Measurements from ENCODE around the gene RAB1B. TPM values are rescaled to one million over a fixed set of nuclear protein-coding genes. Genes with fewer than 3 reads are reported as not detected.

RAB1B gene
- total RNA-seq, result 100 to 1,000 TPM; 138 to 153 TPM

GRCh38 chr11:66268244-66268951 is at the start of gene RAB1B:
TSS of gene RAB1B (plus strand) at chr11:66268639. CDS start at chr11:66268680, 41 bp downstream.
- H3K27ac Mint-ChIP-seq, result peak within 1 kb of the TSS; percentile 97
- DNase-seq (ENCODE audit: low spot score in 2 of 2), result peak; percentile 100
- peaks cover 14 to 16% of the 10 kb centered on the region in 2 donors for H3K36me3 Mint-ChIP-seq
- ATAC-seq, result peak; percentile 84 to 86
- H3K9me3 Mint-ChIP-seq, result no peaks in the 10 kb centered on the region

DNA sequence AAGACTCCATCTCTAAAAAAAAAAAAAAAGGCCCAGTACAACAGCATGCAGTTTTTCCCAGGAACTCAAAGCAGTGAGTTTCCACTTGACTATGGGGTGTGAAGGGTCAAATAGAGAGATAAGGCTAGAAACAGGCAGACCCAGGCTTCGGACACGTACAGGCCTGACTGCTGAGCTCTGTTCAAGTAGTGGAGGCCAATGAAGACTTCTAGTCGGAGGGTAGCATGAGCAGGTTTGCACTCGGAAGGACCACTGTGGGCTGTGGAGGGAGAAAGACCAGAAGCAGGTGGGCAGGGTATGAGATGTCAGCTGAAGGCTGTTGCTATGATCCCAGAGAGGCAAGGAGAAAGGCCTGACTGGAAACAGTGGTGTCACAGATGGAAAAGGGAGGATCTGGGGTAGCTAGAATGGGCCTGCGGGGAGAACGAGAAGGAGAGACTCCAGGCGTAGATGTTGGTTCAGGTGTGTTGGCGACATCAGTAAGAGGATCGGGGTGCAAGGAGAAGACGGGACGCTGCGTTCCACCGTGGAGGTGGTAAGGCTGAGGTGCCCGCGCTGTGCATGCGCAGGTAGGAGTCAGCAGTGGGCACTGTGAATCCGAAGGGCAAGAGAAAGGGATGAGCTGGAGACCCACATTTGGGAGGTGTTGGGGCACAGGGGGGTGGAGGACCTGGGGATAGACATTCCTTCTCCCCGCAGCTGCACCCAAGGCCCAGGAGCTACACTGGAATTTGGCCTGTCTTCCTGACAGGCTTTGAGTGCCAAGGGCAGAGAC is 49.4 kb upstream of the RAB1B start:
- Mint-ChIP-seq H3K36me3 (no peaks in the 10 kb centered on the region), H3K27ac (peak overlapping the region in 1 of 2 donors; percentile 66), H3K9me3 (no peaks in the 10 kb centered on the region)
- ATAC-seq (no peak), DNase-seq (ENCODE audit: low spot score in 2 of 2) (no peak)

- DNase-seq (ENCODE audit: low spot score in 2 of 2) (no peak), ATAC-seq (no peak)
- H3K36me3 Mint-ChIP-seq, result peaks cover 0 to 6% of the 10 kb centered on the region in 2 donors
- H3K9me3 Mint-ChIP-seq, result no peaks in the 10 kb centered on the region
- H3K27ac Mint-ChIP-seq, result peak overlapping the region in 1 of 2 donors; percentile 82
Measured at GRCh38 chr11:66219846-66220565, 48.4 kb upstream of the RAB1B start.

DNA sequence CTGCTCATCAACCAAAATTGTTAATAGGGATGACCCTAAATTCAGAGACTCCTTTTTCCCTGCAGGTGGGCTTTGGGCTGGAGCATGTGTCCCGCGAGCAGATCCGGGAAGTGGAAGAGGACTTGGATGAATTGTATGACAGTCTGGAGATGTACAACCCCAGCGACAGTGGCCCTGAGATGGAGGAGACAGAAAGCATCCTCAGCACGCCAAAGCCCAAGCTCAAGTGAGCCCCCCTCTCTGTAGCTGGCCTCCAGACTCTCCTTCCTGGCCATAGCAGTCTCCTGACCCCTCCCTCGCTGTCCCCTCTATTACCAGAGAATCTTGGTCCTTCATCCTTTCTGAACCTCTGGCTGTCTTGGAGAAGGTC is 47.9 kb upstream of the RAB1B start:
- H3K9me3 Mint-ChIP-seq, result no peaks in the 10 kb centered on the region
- H3K27ac Mint-ChIP-seq, result peak overlapping the region in 1 of 2 donors; percentile 90
- no peak for DNase-seq (ENCODE audit: low spot score in 2 of 2)
- no peak for ATAC-seq
- peaks cover 0 to 7% of the 10 kb centered on the region in 2 donors for H3K36me3 Mint-ChIP-seq

DNA sequence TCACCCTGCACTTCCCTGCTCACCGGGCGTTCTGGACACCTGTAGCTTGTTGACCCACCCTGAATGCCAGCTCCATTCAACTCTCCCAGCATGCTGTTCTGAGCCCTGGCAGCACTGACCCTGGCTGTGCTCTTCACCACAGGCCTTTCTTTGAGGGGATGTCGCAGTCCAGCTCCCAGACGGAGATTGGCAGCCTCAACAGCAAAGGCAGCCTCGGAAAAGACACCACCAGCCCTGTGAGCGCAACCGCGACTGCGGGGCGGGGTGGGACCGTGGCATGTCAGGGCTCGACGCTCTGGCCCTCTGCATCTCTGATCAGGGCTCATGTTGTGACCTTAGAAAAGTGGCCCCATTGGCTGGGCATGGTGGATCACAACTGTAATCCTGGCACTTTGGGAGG is 47.4 kb upstream of the RAB1B start:
- Mint-ChIP-seq H3K9me3 (no peaks in the 10 kb centered on the region), H3K36me3 (peaks cover 0 to 7% of the 10 kb centered on the region in 2 donors), H3K27ac (peak overlapping the region; percentile 90 to 91)
- no peak for DNase-seq (ENCODE audit: low spot score in 2 of 2)
- no peak for ATAC-seq

- DNase-seq (ENCODE audit: low spot score in 2 of 2), result peak in 1 of 2 donors; percentile 53
- Mint-ChIP-seq H3K9me3 (no peaks in the 10 kb centered on the region), H3K36me3 (peaks cover 0 to 7% of the 10 kb centered on the region in 2 donors), H3K27ac (peak overlapping the region; percentile 90 to 91)
- peak; percentile 21 to 37 for ATAC-seq
Measured at GRCh38 chr11:66221726-66222236, 46.7 kb upstream of the RAB1B start.

DNA sequence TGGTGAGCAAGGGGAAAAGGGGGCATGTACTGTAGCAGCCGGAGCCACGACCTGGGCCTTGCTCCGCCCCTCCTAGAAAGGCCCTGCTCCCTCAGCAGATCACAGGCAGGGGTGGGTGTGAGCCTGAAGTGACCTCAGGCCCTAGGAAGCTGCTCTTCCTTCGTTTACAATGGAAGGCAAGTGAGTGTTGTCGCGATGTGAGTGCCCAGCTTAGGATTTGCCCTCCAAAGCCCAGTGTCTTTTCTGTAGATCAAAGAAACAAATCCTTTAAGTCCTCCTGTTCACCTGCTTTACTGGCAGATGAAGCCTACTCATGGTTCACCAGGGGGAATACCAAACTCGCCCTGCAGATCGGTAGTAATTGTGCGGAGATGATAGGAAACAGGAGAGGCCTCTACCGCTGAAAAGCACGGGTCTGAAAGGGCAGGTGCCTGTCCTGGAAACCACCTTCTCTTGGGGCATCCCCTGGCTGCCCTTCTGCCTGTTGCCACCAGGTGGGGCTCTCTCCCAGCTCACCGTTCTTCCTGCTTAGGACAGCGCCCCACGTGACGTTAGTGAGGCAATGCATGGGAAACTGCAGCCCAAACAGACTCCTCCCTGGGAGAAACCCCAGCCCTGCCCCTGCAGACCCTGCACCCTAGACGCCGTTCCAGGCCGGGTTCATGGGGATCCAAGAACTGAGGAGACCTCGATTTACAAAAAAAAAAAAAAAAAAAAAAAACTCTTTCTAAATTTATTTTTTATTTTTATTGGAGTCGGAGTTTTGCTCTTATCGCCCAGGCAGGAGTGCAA is 45.9 kb upstream of the RAB1B start:
- Mint-ChIP-seq H3K9me3 (no peaks in the 10 kb centered on the region), H3K27ac (peak overlapping the region; percentile 90 to 91), H3K36me3 (peaks cover 0 to 7% of the 10 kb centered on the region in 2 donors)
- DNase-seq (ENCODE audit: low spot score in 2 of 2) (peak; percentile 94 to 95), ATAC-seq (peak; percentile 92 to 95)

GRCh38 chr11:66224226-66224855 is 44.1 kb upstream of the RAB1B start:
- ATAC-seq, result no peak
- peak overlapping the region in 1 of 2 donors; percentile 41 for H3K27ac Mint-ChIP-seq
- no peak for DNase-seq (ENCODE audit: low spot score in 2 of 2)
- H3K36me3 Mint-ChIP-seq, result peaks cover 0 to 7% of the 10 kb centered on the region in 2 donors
- H3K9me3 Mint-ChIP-seq, result no peaks in the 10 kb centered on the region

DNA sequence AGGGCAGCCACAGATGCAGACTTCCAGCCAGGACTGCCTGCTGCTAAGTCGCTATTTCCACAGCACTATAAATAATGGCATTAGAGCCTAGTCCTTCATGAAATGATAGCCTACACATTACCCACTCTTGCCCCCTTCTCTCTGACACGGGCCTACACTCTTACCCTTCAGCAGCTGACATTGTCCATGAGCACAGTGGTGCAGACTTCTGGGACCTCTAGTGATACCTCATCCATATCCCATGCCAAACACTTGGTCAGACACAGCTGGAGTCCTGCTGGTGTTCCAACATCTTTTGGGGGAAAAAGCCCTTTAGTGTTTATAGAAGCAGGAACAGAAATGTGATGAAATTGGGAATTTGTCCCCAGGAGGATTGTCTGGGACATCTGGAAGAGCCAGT is 43.4 kb upstream of the RAB1B start:
- DNase-seq (ENCODE audit: low spot score in 2 of 2) (no peak), ATAC-seq (no peak)
- Mint-ChIP-seq H3K27ac (peak overlapping the region in 1 of 2 donors; percentile 41), H3K9me3 (no peaks in the 10 kb centered on the region), H3K36me3 (peaks cover 0 to 7% of the 10 kb centered on the region in 2 donors)

DNA sequence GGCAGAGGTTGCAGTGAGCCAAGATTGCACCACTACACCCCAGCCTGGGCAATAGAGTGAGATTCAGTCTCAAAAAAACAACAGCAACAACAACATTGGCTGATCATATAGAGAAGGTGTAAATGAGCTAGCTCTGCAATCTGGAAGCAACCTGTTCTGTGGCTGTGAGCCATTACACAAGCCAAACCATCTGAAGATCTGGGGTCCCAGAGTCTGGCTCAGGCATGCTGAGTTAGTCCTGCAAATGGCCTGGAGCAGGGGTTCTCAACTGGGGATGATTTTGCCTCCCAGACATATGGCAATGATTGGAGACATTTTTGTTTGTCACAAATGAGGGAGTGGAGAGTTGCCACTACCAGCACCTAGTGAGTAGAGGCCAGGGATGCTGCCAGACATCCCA is 42.3 kb upstream of the RAB1B start:
- peaks cover 0 to 7% of the 10 kb centered on the region in 2 donors for H3K36me3 Mint-ChIP-seq
- DNase-seq (ENCODE audit: low spot score in 2 of 2) (no peak), ATAC-seq (no peak)
- H3K27ac Mint-ChIP-seq, result peak overlapping the region; percentile 70 to 92
- H3K9me3 Mint-ChIP-seq, result no peaks in the 10 kb centered on the region

DNA sequence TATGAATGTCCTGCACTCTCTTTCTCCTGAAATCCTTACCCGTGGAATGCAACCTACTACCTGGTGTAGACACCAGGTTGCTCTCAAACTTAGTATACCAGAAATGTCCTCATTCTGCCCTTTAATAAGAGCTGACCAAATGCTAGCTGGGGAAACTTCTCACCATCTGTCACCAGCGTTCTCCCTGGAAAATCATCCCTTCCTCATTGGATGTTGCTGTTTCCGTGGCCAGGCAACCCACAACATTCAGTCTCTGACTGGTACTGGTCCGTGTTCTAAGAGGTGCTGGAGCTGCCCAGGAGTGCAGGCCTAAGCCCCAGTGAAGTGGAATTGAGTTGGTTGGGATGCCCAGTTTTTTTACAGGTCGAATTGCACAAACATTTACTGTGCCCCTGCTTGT is 40.7 kb upstream of the RAB1B start:
- no peak for ATAC-seq
- peaks cover 0 to 7% of the 10 kb centered on the region in 2 donors for H3K36me3 Mint-ChIP-seq

GRCh38 chr11:66228521-66228920 is 39.9 kb upstream of the RAB1B start:
- Mint-ChIP-seq H3K9me3 (no peaks in the 10 kb centered on the region), H3K36me3 (peaks cover 0 to 7% of the 10 kb centered on the region in 2 donors), H3K27ac (peak overlapping the region; percentile 64 to 73)
- DNase-seq (ENCODE audit: low spot score in 2 of 2) (no peak), ATAC-seq (no peak)

More for the DNA sequence above, 40.7 kb upstream of the RAB1B start:
- DNase-seq (ENCODE audit: low spot score in 2 of 2), result no peak
- peak overlapping the region in 1 of 2 donors; percentile 64 for H3K27ac Mint-ChIP-seq
- H3K9me3 Mint-ChIP-seq, result no peaks in the 10 kb centered on the region

- no peaks in the 10 kb centered on the region for H3K9me3 Mint-ChIP-seq
- DNase-seq (ENCODE audit: low spot score in 2 of 2) (no peak), ATAC-seq (no peak)
- peak overlapping the region in 1 of 2 donors; percentile 36 for H3K27ac Mint-ChIP-seq
- H3K36me3 Mint-ChIP-seq, result no peaks in the 10 kb centered on the region
Measured at GRCh38 chr11:66230156-66230555, 38.3 kb upstream of the RAB1B start.

DNA sequence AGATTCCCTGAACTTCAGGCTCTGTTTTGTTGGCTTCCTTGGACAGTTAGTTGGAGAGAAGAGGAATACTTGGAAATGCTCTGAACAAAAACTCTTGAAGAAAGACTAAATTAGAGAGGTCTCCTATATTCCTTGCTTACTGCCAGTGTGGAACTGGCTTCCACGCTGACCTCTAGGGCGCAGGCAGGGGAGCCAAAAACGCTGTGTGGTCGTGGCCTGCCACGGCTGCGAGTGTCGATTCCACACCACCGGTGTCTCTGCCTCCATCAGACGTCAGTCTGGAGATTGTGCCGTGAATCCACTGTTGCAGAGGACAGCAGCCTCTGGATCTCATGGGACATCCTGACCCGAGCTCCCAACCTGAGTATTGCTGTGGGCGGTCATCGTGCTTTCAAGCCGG is 37.5 kb upstream of the RAB1B start:
- no peak for DNase-seq (ENCODE audit: low spot score in 2 of 2)
- no peak for ATAC-seq
- H3K27ac Mint-ChIP-seq, result no peak overlapping the region
- no peaks in the 10 kb centered on the region for H3K36me3 Mint-ChIP-seq
- no peaks in the 10 kb centered on the region for H3K9me3 Mint-ChIP-seq

DNA sequence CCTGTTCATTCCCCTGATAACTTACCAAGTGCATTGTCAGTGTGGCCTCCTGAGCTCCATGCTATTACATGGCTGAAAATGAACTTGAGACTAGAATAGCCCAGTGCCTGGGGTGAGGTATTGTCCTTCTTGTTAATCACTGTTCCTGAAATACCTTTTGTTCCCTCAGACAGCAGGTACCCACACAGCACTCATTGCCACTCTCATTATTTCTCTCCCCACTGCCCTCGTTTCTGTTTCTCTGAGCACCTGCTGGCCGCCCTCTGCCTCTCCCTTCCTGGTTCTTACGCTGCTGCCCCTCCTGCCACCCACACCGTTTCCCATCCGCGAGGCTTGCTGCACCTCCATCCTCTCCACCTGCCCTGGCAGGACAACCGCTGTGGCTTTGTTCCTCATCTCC is 36.9 kb upstream of the RAB1B start:
- DNase-seq (ENCODE audit: low spot score in 2 of 2) (no peak), ATAC-seq (no peak)
- Mint-ChIP-seq H3K36me3 (no peaks in the 10 kb centered on the region), H3K9me3 (no peaks in the 10 kb centered on the region), H3K27ac (peak overlapping the region; percentile 53 to 61)

DNA sequence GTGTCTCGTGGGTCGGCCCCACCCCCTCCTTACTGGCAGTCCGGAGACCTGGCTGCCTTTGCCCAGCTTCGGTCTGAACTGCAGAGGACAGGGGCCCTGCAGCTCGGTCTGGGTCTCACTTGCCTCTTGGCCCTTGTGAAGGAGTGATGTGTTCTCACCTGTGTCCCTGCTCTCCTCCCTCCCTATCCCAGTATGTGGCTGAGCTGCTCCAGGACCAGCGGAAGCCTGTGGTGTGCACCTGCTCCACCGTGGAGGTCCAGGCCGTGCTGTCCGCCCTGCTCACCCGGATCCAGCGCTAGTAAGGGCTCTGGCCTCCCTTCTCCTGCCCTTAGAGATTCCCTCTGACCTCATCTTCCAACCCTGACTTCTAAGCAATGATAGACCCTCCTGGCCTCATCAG is 35.7 kb upstream of the RAB1B start:
- H3K36me3 Mint-ChIP-seq, result no peaks in the 10 kb centered on the region
- no peaks in the 10 kb centered on the region for H3K9me3 Mint-ChIP-seq
- peak overlapping the region; percentile 6 to 61 for H3K27ac Mint-ChIP-seq
- DNase-seq (ENCODE audit: low spot score in 2 of 2), result no peak
- no peak for ATAC-seq
